Hepatocyte (in vitro differentiated cells): ENCODE measurements around the gene TBC1D1.

ENCODE experiments used
- CTCF ChIP-seq: fragments of 200-600 bp; sonication (generic); IDR thresholded peaks from 2 replicates; pipeline ENCODE4 v1.5.1; 2016; ENCODE audit warnings: antibody characterized with exemption, mild to moderate bottlenecking; ENCODE audit not compliant: poor library complexity
- EZH2 ChIP-seq: fragments of 200-600 bp; sonication (generic); IDR thresholded peaks from 2 replicates; pipeline ENCODE4 v1.6.1; 2016; ENCODE audit warnings: antibody characterized with exemption, mild to moderate bottlenecking, borderline replicate concordance

- TF ChIP-seq CTCF, result no peak
- no peak for TF ChIP-seq EZH2
Measured at GRCh38 chr4:38128478-38129459, 237.9 kb downstream of the TBC1D1 start.
